Keratinocyte (primary cell): Measurements from ENCODE around the gene RAB34.

Experiments used
- EZH2 ChIP-seq: IDR thresholded peaks from one replicate; pipeline ENCODE4 v1.6.1; 2012; ENCODE audit warnings: inconsistent platforms, mild to moderate bottlenecking, low read length, moderate library complexity
- TF ChIP-seq, protein P1 (sequence below), 3 experiments: IDR thresholded peaks in 1 of 3; conservative IDR thresholded peaks in 1 of 3; optimal IDR thresholded peaks in 1 of 3; 2 replicates in 2 of 3; 3 replicates in 1 of 3; pipeline versions ENCODE3 to v1.5.1; 2011; ENCODE audit warnings: low read length in 3 of 3, mild to moderate bottlenecking in 3 of 3, moderate library complexity in 2 of 3, control low read depth in 1 of 3, inconsistent platforms in 1 of 3; ENCODE audit not compliant: insufficient read depth in 2 of 3; ENCODE audit errors: extremely low read depth in 1 of 3

DNA sequence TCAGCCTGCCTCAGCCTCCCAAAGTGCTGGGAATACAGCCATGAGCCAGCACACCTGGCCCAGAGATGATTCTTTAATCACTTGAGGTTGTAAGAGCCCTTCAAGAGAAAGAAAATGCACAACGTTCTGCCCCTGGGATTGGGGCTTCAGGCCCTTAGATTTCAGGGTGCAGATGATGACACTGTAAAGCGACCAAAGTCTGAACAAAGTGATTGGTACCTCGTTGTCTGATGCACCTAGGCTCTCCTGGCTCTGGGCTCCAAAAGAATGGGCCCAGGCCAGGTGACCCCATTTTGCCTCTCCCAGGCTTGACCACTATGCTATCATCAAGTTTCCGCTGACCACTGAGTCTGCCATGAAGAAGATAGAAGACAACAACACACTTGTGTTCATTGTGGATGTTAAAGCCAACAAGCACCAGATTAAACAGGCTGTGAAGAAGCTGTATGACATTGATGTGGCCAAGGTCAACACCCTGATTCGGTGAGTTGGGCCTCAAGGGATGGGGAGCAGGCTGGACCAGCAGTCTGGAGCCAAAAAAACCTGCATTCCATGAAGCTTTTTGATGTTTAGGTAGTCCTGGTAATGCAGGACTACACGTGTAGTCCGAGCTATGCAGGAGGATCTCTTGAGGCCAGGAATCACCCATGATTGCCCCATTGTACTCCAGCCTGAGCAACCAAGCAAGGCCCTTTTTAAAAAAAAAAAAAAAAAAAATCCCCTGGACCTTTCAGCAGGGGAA lies 4.9 kb upstream of the RAB34 start:
- TF ChIP-seq, protein P1, sequence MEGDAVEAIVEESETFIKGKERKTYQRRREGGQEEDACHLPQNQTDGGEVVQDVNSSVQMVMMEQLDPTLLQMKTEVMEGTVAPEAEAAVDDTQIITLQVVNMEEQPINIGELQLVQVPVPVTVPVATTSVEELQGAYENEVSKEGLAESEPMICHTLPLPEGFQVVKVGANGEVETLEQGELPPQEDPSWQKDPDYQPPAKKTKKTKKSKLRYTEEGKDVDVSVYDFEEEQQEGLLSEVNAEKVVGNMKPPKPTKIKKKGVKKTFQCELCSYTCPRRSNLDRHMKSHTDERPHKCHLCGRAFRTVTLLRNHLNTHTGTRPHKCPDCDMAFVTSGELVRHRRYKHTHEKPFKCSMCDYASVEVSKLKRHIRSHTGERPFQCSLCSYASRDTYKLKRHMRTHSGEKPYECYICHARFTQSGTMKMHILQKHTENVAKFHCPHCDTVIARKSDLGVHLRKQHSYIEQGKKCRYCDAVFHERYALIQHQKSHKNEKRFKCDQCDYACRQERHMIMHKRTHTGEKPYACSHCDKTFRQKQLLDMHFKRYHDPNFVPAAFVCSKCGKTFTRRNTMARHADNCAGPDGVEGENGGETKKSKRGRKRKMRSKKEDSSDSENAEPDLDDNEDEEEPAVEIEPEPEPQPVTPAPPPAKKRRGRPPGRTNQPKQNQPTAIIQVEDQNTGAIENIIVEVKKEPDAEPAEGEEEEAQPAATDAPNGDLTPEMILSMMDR (optimal IDR thresholded peaks at IDR 0.05 in 1 of 3, IDR thresholded peaks at IDR 0.05 in 1 of 3, conservative IDR thresholded peaks at IDR 0.05 in 1 of 3; ENCODE audit: extremely low read depth in 1 of 3, insufficient read depth in 2 of 3, low read length in 3 of 3), result no peak
- TF ChIP-seq EZH2, result no peak
